Measurements from ENCODE around the gene PYGO2.
A peak's percentile ranks its signal among the peaks of the same experiment; 100 is the strongest.

PYGO2 gene, protein sequence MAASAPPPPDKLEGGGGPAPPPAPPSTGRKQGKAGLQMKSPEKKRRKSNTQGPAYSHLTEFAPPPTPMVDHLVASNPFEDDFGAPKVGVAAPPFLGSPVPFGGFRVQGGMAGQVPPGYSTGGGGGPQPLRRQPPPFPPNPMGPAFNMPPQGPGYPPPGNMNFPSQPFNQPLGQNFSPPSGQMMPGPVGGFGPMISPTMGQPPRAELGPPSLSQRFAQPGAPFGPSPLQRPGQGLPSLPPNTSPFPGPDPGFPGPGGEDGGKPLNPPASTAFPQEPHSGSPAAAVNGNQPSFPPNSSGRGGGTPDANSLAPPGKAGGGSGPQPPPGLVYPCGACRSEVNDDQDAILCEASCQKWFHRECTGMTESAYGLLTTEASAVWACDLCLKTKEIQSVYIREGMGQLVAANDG

GRCh38 chr1:154961207-154962155 lies at the start of gene PYGO2:
Gene PYGO2 (minus strand): TSS chr1:154961782. CDS start chr1:154961576, 206 bp downstream.
- peak within 1 kb of the TSS; percentile 99 for H3K27ac ChIP-seq
- TF ChIP-seq ZFX (IDR thresholded peaks at IDR 0.05) (peak; percentile 87; the same call in 1 of the 2 replicates), CTCF (conservative IDR thresholded peaks at IDR 0.05) (peak; percentile 92)

DNA sequence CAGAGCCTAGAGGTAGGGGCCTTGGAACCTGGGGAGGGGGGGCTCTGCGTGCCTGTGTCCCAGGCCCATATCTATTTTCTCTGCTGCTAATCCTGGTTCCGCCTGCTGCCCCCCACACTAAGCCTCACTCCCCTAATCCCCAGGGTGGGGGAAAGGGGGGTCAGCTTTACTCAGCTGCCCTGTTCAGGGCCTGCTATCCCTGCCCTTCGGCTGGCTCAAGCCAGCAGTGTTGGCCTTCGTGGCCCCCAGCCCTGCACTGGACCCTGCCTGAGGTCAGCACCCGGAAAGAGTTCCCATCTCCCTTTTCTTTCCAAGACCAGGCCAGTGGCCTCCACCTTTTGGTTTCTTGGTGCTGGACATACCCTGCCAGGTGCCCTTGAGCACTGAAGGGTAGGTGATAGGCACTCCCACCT lies 49.4 kb upstream of the PYGO2 start:
- H3K27ac ChIP-seq: peak overlapping the region; percentile 6
- TF ChIP-seq CTCF (conservative IDR thresholded peaks at IDR 0.05) (no peak), ZFX (IDR thresholded peaks at IDR 0.05) (no peak)

GRCh38 chr1:155010211-155010918 lies 48.8 kb upstream of the PYGO2 start:
- TF ChIP-seq ZFX (IDR thresholded peaks at IDR 0.05): no peak
- TF ChIP-seq CTCF (conservative IDR thresholded peaks at IDR 0.05): no peak
- H3K27ac ChIP-seq: peak overlapping the region; percentile 6

- H3K27ac ChIP-seq: peak overlapping the region; percentile 99
- TF ChIP-seq ZFX (IDR thresholded peaks at IDR 0.05): no peak
- TF ChIP-seq CTCF (conservative IDR thresholded peaks at IDR 0.05): no peak
These were observed 48.2 kb upstream of the PYGO2 start for GRCh38 chr1:155009742-155010141.

DNA sequence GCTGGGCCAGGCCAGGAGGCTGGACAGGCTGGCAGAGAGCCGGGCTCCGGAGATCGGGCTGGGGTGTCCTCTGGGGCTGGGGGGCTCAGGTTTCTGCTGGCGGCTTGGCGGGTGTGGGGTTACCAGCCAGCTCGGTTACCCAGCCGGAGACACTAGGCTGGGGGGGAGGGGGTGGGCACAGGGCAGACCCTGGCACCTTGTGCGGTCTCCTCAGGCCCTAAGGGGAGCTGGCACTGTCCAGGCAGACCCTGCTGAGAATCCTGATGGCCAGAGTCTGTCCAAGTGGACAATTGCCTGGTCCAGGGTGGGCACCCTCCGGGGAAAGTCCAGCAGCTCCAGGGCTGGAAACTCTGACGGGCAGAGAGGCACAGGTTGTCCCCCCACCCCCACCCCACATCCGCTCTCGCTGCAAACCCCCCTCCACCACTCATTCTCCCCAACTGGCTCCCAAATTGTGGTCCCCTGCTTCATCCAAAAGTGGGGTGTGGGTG lies 47.7 kb upstream of the PYGO2 start:
- peak overlapping the region; percentile 99 for H3K27ac ChIP-seq
- TF ChIP-seq ZFX (IDR thresholded peaks at IDR 0.05) (no peak), CTCF (conservative IDR thresholded peaks at IDR 0.05) (no peak)

DNA sequence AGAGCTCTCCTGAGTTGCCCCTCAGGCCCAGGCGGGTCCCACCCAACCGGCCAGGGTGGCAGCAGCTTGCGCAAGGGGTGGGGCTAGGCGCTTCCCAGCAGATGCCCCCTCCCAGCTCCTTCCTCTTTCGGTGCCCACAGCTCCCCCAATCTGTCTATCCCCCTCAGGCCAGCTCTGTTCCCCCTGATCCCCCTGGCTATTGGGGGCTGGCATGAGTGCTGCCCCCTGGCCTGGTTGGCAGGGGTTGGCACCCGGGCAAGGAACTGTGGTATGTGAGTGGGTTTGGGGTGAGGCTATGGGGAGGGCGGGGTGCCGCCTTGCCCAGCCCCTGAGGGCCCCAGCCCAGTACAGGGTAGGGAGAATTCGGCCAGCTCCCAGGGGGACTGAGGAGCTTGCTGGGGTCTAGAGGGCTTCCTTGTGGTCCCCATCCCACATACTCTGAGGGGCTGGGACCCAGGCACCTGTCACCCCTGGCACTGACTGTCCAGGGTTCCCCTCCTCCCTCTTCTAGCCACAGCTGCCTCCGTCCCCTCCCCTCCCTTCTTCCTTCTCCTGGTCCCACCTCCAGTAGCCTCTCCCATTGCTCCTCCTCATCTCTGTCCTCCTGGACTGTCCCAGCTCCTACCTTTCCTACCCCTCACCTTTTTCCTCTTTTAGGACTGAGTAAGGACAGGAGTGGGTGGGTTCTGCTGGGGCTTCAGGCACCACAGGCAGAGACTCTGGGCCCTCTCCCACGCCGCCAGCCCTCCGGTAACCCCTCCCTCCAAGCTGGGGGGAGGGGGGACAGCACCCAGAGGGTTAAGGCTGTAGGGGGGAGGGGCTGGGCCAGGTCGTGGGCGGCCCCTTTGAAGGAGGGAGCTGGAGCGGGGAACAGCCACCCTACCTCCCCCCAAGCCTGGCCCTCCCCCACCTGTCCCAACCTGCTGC lies 46.7 kb upstream of the PYGO2 start:
- TF ChIP-seq ZFX (IDR thresholded peaks at IDR 0.05): no peak
- no peak for TF ChIP-seq CTCF (conservative IDR thresholded peaks at IDR 0.05)
- H3K27ac ChIP-seq: peak overlapping the region; percentile 99
